NOMO-1 treated with DMSO at 0.1 percent for 48 hours (cell line): Measurements from ENCODE around the gene RIMS1.

Experiments
- DNase-seq: peaks from one replicate; lab custom pipeline; 2025; ENCODE audit not compliant: unreplicated experiment; lab: John Stamatoyannopoulos, UW

Gene RIMS1

DNA sequence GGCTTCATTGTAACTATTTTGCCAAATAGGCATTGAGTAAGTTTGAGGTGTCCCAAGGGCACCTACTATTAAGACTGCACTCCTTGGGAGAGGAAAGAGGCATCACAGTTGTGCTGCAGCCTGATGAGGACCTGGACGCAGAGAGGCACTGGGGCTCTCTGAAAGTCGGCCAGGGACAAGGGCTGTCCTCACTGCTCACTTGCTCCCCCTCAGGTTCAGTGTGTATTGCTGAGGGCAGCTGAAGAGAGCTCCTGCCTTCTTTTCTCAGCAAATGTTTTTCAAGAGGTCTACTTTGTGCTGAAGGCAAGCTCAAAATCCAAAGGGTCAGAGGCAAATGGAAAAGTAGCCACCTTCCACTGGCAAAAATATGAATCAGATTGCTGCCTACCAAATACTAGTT, 331.8 kb downstream of the RIMS1 start:
- no peak for DNase-seq

DNA sequence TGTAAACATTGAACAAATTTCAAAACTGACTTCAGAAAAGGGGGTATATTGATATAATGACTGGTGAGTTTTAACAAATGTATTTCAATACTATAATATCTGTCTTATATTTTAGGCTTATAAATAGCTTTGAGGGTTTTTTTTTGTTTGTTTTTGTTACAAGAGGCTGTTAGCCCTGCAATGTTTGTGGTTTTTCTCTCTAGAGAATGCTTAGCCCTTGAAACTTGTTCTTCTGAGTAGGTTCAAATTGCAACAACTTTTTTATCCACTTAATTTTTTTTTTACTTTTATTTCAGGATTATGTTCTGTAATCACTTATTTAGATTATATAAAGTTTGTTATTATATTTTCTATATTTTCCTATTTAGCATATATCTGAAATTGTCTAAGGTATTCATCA, 333.2 kb downstream of the RIMS1 start:
- no peak for DNase-seq

DNA sequence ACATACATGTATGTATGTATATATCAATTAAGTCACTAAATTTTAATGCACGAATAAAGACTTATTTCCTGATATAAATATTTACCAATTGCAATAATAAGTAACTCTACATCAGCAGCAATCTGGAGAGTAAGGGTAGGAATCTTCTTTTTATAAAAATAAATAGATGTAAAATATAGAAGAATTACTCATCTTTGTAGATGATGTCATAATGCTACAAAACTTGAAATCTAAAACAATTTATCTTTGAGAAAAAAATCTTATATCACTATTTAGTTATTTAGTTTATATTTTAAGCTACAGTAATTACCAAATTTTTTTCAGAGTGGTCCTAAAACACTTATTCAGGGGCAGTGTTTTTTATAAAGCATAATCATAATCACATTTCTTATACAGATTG, 351.7 kb downstream of the RIMS1 start:
- DNase-seq: no peak

DNA sequence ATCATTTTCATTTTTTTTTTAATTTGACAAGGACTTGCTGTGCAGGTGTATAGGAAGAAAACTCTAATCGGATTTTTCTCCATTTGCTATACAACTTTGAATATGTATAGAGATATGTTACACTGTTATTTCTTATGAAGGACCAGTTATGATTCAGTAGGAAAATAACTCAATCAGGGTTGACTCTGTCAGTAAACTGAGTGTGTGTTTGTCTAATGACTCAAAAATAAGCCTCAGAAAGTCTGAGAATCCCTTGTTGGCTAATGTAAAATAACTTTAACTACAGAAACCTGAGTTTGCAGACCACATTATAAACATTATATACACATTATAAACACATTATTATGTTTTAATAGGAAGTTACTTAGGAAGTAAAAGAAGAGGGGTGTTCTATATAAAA, 352.6 kb downstream of the RIMS1 start:
- no peak for DNase-seq

DNA sequence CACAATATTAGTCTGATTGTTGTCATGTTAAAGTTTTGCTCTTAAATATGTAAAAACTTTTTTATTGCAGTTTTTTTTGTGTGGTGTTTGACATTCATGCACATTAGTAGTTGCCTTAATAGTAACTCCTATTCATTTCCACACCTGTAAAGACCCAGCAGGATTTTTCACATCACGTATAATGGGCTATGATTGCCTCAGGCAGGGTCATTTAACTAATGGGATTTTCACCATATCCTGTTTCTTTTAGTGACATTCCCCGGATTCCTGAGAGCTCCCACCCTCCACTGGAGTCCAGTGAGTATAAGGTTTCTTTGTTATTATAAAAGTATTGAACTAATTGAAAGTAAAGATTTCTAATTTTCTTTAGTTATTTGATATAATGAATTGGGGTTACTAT, 359.2 kb downstream of the RIMS1 start:
- no peak for DNase-seq

DNA sequence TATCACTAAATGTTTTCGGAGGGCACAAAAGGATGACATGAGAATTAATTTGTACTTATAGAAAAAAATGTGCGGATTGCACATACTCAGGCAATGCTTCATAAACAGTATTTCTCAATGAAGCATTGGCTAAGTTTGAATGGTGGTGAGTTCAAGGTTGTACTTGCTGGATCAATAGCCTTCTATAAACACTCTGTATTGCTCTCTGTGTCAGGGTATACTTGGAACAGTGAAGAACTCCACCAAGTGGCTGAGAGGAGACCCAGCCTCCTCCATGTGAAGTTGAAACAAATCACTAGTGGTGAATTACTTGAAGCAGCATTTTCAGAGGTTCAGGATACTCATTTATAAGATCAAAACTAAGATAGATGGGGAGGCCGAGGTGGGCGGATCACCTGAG, 360.6 kb downstream of the RIMS1 start:
- no peak for DNase-seq

DNA sequence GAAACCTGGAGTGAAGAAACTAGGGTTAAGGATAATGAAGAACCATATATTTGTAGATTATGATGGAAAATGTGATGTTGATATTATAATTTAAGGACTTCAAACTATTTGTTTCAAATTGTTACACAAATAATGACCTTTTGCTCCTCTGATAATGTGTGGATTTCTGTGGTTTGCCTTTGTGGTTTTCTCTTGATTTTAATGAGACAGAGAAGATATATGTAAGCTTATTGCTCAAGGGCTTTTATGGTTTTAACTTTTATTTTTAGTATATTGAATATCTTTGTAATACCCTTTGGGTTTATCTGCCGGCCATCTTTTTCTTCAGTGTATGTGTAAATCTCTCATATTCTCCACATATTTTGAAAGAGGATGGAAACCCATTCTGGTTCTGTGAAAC, 362.3 kb downstream of the RIMS1 start:
- DNase-seq: no peak

DNA sequence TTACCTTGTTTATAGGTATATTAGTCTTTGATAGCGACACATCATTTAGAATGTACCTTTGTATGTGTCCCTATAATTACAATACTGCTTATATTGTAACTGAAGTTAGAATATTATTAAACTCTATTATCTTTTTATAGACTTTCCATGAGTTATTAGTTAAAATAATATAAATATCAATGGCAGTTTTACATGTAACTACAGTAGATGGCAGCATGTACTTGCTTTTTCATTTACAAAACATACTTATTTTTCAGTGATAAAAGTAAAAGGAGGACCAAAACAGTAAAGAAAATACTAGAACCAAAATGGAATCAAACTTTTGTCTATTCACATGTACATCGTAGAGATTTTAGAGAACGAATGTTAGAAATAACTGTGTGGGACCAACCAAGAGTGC, 364.3 kb downstream of the RIMS1 start:
- no peak for DNase-seq

DNA sequence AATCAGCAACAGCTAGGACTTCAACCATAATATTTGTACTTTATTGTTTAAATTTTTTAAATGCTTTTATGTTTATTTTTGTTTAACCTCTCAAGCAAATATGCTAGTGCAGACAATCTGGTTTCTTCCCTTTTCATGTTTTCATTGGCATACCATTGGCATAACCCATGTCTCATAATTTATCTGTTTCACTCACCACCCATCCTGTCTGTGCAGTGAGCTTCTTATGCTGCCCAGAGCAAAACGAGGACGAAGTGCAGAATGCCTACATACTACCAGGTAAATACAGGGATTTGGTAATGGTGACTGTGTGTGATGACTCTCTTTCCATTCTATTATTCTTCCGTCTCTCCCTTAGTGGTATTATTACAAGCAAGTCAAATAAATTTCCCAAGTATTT, 374.1 kb downstream of the RIMS1 start:
- no peak for DNase-seq

DNA sequence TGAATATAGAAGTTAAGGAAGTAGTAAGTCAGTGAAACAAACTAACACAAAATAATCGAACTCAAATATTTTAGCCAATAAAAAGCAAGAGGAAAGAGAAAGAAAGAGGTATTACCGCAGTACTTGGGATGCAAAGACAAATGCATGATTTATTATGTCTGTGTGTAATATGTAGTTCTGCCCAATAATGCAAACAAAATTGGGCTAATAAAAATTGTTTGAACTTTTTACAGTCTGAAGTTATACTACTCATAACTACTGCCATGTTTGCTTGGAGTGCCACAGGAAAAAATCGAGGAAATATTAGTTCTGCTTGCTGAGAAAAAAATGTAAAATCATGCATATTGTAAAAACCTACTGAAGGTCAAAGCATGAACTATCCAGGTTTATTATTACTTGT, 375.2 kb downstream of the RIMS1 start:
- no peak for DNase-seq

DNA sequence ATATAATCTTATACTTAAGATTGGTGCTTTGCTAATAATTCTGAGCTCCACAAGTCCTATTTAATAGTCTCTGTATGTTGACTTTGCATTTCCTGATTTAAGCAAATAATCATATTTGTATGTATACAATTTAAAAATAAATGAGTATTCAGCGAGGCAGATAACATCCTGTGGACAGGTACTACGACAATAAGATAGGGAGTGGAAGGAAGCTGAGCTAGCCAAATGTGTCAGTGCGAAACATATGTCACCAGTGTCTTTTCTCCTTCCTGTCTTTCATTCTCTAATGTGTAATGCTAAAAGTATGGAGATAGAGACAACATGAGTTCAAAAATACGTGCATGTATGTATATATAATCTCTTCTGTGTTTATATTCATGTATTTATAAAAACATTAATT, 375.9 kb downstream of the RIMS1 start:
- no peak for DNase-seq

DNA sequence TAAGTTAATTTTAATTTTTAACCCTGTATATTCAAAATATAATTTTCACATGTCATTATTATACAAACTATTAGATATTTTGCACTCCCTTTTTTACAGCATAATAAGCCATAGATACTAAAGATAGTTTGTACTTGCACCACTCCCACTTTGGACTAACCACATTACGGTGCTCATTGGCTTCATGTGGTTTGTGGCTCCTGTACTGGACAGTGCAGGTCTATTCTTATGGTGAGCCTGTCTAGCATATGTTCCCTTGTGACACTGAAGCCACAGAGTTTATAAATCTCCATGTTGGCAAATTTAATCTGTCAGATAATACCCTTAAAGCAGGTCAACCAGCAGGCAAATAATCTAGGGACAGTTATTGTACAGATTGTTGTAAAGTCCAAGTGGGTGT, 381.1 kb downstream of the RIMS1 start:
- no peak for DNase-seq

DNA sequence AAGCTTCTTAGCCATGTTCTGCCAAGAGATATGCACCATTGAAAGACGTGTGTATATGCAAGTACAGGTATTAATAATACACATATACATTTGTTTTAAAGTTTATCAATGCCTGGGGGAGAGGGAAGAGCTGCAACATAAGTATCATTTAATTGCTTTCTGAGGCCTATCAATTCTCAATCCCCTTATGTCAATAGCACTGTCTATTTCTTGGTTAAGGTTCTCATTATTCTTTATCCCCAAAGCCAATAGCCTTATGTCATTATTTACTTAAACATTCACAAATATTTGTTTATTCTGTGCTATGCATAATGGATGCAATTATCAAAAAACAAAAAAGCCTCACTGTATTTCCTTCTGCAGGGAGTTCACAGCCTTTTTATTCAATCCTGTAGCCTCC, 385.2 kb downstream of the RIMS1 start:
- DNase-seq: no peak

DNA sequence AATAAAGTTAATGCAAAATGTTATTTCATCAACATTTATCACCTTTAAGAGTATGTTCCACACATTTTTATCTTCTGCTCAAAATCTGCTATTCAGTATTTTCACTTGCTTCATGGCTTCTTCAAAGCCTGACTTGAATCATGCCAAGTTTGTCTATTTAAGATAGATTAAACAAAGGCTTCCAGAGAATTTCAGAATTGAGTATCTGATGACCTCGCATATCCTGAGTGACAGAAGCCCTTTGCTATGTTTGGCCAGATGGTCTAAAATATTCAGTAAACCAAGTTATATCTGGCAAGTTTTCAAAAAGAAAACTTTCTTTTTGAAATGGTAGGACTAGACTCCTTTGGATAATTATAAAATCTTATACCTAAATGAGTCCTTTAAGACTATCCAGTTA, 386.6 kb downstream of the RIMS1 start:
- DNase-seq: no peak

DNA sequence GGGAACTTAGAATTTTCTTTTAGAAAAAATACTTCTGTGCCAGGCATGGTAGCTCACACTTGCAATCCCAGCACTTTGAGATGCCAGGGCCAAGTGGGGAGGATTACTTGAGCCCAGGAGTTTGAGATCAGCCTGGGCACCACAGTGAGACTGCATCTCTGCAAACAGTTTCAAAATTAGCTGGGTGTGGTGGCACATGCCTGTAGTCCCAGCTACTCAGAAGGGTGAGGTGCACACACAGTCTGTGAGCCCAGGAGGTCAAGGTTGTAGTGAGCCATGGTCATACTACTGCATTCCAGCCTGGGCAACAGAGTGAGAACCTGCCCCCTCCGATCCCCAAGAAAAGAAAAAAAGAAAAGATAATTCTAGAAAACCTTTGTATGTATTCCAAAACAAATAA, 389.5 kb downstream of the RIMS1 start:
- no peak for DNase-seq

DNA sequence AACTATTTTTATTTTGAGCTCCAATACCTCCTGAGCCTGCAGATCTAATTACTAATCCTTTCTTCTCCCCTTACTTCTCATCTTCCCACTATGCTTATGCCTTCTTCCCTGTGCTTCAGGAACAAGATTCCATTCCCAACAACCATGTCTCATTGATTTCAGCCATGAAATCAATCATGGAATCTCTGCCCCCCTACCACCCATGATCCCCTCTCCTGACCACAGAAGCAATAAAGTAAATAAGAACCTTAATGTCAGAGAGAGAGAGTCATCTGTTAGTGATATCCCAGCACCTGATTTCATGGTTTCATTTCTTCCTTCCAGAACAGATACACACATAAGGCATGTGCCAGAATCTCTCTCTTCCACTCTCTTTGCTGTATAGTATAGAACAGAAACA, 395.9 kb downstream of the RIMS1 start:
- no peak for DNase-seq

DNA sequence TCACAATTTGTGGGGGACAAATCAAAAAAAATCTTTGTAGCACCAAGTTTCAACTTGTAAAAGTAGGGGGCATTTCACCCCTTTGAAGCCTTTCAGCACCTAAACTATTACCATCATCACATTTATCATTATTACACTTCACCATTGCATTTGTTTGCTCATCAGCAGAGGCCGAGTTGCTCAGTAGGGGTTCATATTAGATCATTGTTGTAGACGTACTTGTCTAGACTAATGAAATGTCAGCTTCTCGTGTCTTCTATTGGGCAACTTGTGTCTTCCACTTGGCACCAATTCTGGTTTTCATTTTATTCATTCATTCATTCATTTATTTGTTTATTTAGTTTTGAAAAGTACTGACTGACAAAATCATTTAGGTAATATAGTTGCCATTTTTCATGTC, 397.2 kb downstream of the RIMS1 start:
- DNase-seq: no peak

DNA sequence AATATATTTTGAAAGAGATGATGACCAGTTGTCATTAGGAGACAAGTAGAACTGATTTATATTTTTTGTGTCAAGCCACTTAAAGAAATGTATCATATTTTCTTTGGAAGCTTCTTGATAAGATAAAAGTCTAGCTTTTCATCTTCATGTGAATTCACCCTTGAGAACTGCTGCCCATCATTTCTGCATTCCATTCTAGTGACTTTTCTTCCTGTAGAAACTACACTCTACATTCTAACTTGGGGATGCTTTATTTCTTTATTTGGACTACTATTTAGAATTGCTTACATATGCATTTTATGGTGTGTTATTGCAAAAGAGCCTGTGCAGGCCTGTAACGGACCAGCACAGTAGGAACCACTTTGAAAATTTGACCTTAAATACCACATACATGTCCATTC, 400.6 kb downstream of the RIMS1 start:
- DNase-seq: no peak

DNA sequence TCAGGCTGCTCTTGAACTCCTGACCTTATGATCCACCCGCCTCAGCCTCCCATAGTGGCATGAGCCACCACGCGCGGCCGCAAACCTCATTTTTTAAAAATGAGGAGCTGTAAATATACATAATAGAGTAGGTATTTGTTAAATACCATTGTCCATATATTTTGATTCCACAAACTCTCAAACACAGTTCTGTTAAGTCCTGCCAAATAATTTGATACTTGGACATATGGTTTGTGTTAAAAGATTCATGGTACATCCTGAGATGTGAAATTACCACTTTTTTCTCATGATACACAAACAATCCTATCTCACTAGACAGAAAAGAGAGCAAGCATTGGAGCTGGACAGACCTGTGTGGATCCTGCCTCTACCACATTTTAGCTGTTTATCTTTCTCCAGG, 401.5 kb downstream of the RIMS1 start:
- no peak for DNase-seq

DNA sequence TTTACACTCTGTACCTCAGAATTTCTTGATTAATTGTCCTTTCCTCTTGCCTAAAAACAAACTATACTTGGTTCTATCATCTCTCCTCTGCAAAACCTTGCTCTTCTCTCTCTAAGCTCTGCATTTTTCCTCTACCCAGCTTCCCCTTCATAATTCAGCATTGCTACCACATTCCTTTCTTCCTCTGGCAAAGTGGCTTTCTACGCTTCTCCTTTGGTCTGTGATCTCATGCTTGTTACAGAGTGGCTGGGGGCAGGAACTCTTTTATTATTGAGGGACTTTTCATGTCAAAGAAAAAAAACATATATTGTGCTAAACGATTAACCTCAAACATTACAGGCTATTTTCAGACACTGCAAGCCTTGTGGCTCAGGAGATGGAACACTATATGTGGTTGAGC, 402.2 kb downstream of the RIMS1 start:
- DNase-seq: no peak

DNA sequence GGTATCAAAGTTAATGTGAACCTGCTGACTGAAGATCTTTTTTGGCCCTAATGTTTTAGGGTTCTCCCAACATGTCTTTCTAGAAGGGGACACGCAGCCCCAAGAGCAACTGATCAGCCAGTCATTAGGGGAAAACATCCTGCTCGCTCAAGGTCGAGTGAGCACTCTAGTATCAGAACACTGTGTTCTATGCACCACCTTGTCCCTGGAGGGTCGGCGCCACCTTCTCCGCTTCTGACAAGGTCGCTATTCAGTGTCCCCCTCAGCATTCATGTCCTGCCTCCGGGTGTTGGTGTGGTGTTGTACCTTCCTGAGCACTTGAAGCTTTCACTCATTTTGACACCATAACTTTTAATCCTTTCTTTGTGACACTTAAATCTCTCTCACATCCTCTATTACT, 404.3 kb downstream of the RIMS1 start:
- no peak for DNase-seq

DNA sequence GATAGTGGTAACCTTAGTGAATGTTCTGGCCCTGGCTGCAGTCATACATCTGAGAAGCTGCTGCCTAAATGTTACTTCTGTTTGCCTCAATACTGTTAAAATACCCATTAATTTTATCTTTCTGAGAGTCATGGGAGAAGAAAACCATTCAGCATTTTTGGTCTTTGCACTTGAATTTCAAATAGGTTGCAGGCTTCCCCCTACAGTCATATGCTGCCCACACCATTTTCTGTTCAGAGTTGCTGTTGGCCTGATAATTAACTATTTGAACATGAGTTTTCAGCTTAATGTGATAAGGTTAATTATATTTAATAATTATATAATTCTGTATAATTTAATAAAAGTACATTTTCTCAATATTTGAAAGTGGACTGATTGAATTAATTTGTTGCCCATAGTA, 410.0 kb downstream of the RIMS1 start:
- no peak for DNase-seq

DNA sequence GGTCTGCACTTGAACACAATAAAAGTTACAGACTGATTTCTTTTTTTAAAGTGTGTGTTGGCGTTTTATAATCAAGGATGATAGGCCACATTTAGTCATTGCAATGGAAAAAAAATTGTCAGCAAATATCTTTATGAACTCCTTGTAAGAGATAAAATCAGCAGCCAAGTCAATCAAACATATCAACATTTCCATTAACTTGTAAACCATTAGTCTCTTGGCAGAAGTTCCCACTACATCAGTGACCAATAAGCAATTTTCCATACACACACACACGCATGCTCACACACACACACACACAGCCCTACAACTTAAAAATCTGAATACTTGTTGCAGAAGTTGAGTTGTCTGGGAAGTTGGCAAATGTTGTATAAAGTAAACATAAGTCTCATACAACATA, 419.6 kb downstream of the RIMS1 start:
- DNase-seq: no peak

DNA sequence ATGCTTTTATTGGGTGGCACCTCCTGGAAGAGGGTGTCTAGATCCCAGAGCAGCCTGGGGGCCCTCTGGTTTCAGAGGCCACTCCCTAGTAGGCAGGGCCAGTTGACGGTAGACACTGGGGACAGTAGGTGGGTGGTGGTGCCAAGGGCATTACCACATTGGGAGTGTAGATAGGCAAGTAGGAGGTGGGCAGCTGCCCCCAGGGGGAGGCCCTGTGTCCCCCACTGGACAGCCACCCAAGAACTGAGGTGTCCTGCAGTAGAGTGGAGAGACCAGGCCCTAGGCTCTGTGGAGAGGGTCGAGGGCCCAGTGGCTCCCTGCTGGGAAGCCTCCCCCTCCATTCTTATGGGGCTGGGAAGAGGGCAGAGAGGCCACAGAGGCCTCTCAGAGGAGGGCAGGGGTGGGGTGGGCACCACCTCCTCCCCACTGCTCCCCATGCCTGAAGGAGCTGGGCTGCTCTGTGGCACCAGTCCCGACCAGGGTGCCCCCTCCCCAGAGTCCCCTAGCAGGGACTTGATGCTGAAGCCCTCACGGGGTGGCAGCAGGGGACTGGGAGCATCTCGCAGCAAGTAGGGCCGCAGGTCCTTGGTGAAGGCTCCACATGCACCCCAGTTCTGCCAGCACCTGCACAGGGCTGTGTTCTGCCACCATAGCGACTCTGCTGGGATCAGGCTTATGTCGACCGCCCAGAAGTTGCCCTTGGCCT, 430.5 kb downstream of the RIMS1 start:
- DNase-seq: no peak
